CD14-positive monocyte (primary cell): Measurements from ENCODE around the gene NACA2. TPM values are rescaled to one million over a fixed set of nuclear protein-coding genes. Genes with fewer than 3 reads are reported as not detected.

Source experiments
- DNase-seq, 3 donors: peaks; one replicate each; pipeline ENCODE4 v3.0.0-alpha.2; 2011 to 2022
- H2AFZ ChIP-seq: 2 replicates; pipeline ENCODE4 v1.6.0; 2012; ENCODE audit warnings: mild to moderate bottlenecking, low read depth, low read length, inconsistent platforms; ENCODE audit not compliant: insufficient read depth, poor library complexity, severe bottlenecking
- H3K27ac ChIP-seq, 2 donors: 1 replicate in 1 of 2; 2 replicates in 1 of 2; pipeline ENCODE4 v1.5.1; 2012 to 2013; ENCODE audit warnings: low read length in 2 of 2, control low read depth in 1 of 2, inconsistent platforms in 1 of 2, low read depth in 1 of 2, mild to moderate bottlenecking in 1 of 2
- H3K27me3 ChIP-seq, 2 donors: one replicate each; pipeline versions ENCODE4 v1.6.0 to v1.6.1; 2011 to 2013; ENCODE audit warnings: low read length in 2 of 2; ENCODE audit not compliant: control insufficient read depth in 2 of 2, insufficient read depth in 2 of 2
- H3K36me3 ChIP-seq, 2 donors: replicated peaks in 1 of 2; 1 replicate in 1 of 2; 2 replicates in 1 of 2; pipeline versions ENCODE4 v1.5.1 to v1.6.1; 2012 to 2013; ENCODE audit warnings: low read length in 2 of 2, control low read depth in 1 of 2, inconsistent platforms in 1 of 2, mild to moderate bottlenecking in 1 of 2; ENCODE audit not compliant: insufficient read depth in 2 of 2, control insufficient read depth in 1 of 2
- H3K4me1 ChIP-seq, 2 donors: 1 replicate in 1 of 2; 2 replicates in 1 of 2; pipeline versions ENCODE4 v1.5.1 to v1.6.1; 2012 to 2013; ENCODE audit warnings: low read length in 2 of 2, control low read depth in 1 of 2, inconsistent platforms in 1 of 2, mild to moderate bottlenecking in 1 of 2, moderate library complexity in 1 of 2; ENCODE audit not compliant: insufficient read depth in 2 of 2, control insufficient read depth in 1 of 2
- H3K4me2 ChIP-seq: replicated peaks from 2 replicates; pipeline ENCODE3; 2012; ENCODE audit warnings: low read length, moderate library complexity, mild to moderate bottlenecking; ENCODE audit not compliant: poor library complexity, severe bottlenecking; ENCODE audit errors: extremely low read depth
- H3K4me3 ChIP-seq, 3 experiments: fragments of 200-600 bp in 1 of 3; sonication (generic) in 1 of 3; replicated peaks in 1 of 3; 1 replicate in 2 of 3; 2 replicates in 1 of 3; pipeline ENCODE4 v1.5.1; 2011 to 2013; ENCODE audit warnings: low read length in 3 of 3, mild to moderate bottlenecking in 3 of 3, control low read depth in 2 of 3, low read depth in 2 of 3, inconsistent platforms in 1 of 3, moderate library complexity in 1 of 3
- H3K79me2 ChIP-seq: 2 replicates; pipeline ENCODE4 v1.6.0; 2012; ENCODE audit warnings: mild to moderate bottlenecking, control low read depth, inconsistent platforms, low read length, moderate library complexity; ENCODE audit not compliant: insufficient read depth
- H3K9ac ChIP-seq: 2 replicates; pipeline ENCODE4 v1.6.0; 2017; ENCODE audit warnings: low read length, mild to moderate bottlenecking; ENCODE audit not compliant: insufficient read depth, poor library complexity, severe bottlenecking
- H3K9me3 ChIP-seq, 2 donors: replicated peaks in 1 of 2; 1 replicate in 1 of 2; 2 replicates in 1 of 2; pipeline versions ENCODE4 v1.5.1 to v1.6.1; 2012 to 2013; ENCODE audit warnings: low read length in 2 of 2, control low read depth in 1 of 2; ENCODE audit not compliant: control insufficient read depth in 1 of 2, insufficient read depth in 1 of 2
- H4K20me1 ChIP-seq: 2 replicates; pipeline ENCODE4 v1.6.0; 2012; ENCODE audit warnings: mild to moderate bottlenecking, low read length, control low read depth, moderate library complexity; ENCODE audit not compliant: insufficient read depth
- H3K27ac Mint-ChIP-seq, 7 donors: one replicate each; pipeline ENCODE4 v1.8.0; 2020; ENCODE audit warnings: mild to moderate bottlenecking in 7 of 7, mixed read lengths in 7 of 7, moderate library complexity in 6 of 7, inconsistent platforms in 2 of 7
- H3K27me3 Mint-ChIP-seq, 3 donors: one replicate each; pipeline ENCODE4 v1.8.0; 2021 to 2022; ENCODE audit warnings: low read depth in 3 of 3, mild to moderate bottlenecking in 3 of 3, mixed read lengths in 3 of 3, moderate library complexity in 3 of 3, inconsistent platforms in 1 of 3
- H3K36me3 Mint-ChIP-seq, 2 donors: one replicate each; pipeline ENCODE4 v1.8.0; 2020; ENCODE audit warnings: mixed read lengths in 2 of 2, inconsistent platforms in 1 of 2, mild to moderate bottlenecking in 1 of 2
- H3K4me1 Mint-ChIP-seq: one replicate; pipeline ENCODE4 v1.8.0; 2020; ENCODE audit warnings: mild to moderate bottlenecking, mixed read lengths
- H3K4me3 Mint-ChIP-seq, 2 donors: one replicate each; pipeline ENCODE4 v1.8.0; 2020; ENCODE audit warnings: mild to moderate bottlenecking in 2 of 2, mixed read lengths in 2 of 2, moderate library complexity in 1 of 2
- H3K9me3 Mint-ChIP-seq, 7 donors: one replicate each; pipeline ENCODE4 v1.8.0; 2020 to 2022; ENCODE audit warnings: mixed read lengths in 7 of 7, mild to moderate bottlenecking in 6 of 7, moderate library complexity in 6 of 7, inconsistent platforms in 2 of 7
- WGBS: methylation state at CpG from one replicate; pipeline ENCODE4 v1.1.5; 2013; ENCODE audit warnings: missing lambda C conversion rate; ENCODE audit not compliant: insufficient coverage; 5-methylcytosine and 5-hydroxymethylcytosine counted together
- intact Hi-C, 2 donors: fragments of 100-400 bp; cut with micrococcal nuclease; formaldehyde crosslinking; loops; one replicate each; pipeline versions ENCODE4 v1.15.0 to v1.15.1; 2023
- polyA plus RNA-seq, 3 donors: library from polyadenylated mRNA; depleted of rRNA in 1 of 3; unstranded in 2 of 3; stranded (reverse) in 1 of 3; fragments of 300-500 nt in 2 of 3; fragments of >200 nt in 1 of 3; fragmentation: Illumina TruSeq in 2 of 3; gene quantifications; 1 replicate in 2 of 3; 2 replicates in 1 of 3; pipeline ENCODE4 v1.2.3, GENCODE V29; 2012 to 2021
- TF ChIP-seq, protein P1 (sequence below): fragments of 200-600 bp; IDR thresholded peaks from one replicate; pipeline ENCODE4 v1.8.0; 2022; ENCODE audit warnings: antibody characterized with exemption, mild to moderate bottlenecking

NACA2 gene
- polyA plus RNA-seq, 3 donors, result not detected

DNA sequence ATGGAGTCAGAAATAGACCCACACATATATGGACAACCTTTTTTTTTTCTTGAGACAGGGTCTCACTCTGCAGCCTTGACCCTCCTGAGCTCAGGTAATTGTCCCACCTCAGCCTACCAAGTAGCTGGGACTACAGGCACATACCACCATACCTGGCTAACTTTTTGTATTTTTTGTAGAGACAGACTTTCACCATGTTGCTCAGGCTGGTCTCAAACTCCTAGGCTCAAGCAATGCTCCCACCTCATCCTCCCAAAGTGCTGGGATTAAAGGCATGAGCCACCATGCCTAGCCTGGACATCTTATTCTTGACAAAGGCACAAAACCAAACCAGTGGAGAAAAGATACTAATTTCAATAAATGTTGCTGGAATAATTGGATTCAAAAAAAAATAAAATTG lies 14.7 kb upstream of the NACA2 start:
- H3K9ac ChIP-seq, result no peak overlapping the region
- Mint-ChIP-seq H3K27me3 (peaks cover 0 to 6% (median 3%) of the 10 kb centered on the region in 3 donors), H3K9me3 (peaks cover 0 to 4% (median 1%) of the 10 kb centered on the region in 7 donors), H3K27ac (no peak overlapping the region), H3K4me1 (no peaks in the 10 kb centered on the region), H3K4me3 (peak overlapping the region in 1 of 2 donors; percentile 32), H3K36me3 (no peaks in the 10 kb centered on the region)
- H3K9me3 ChIP-seq, result no peaks in the 10 kb centered on the region
- H3K4me2 ChIP-seq, result no peak overlapping the region
- no peaks in the 10 kb centered on the region for H3K4me1 ChIP-seq
- no peak overlapping the region for H3K4me3 ChIP-seq
- intact Hi-C loops, result no loop called here
- H3K27me3 ChIP-seq, result peaks cover 0 to under 1% of the 10 kb centered on the region in 2 donors
- H3K79me2 ChIP-seq, result no peaks in the 10 kb centered on the region
- H3K27ac ChIP-seq, result no peak overlapping the region
- H3K36me3 ChIP-seq, result no peaks in the 10 kb centered on the region
- no peak overlapping the region for H2AFZ ChIP-seq
- no peaks in the 10 kb centered on the region for H4K20me1 ChIP-seq
- TF ChIP-seq, protein P1, sequence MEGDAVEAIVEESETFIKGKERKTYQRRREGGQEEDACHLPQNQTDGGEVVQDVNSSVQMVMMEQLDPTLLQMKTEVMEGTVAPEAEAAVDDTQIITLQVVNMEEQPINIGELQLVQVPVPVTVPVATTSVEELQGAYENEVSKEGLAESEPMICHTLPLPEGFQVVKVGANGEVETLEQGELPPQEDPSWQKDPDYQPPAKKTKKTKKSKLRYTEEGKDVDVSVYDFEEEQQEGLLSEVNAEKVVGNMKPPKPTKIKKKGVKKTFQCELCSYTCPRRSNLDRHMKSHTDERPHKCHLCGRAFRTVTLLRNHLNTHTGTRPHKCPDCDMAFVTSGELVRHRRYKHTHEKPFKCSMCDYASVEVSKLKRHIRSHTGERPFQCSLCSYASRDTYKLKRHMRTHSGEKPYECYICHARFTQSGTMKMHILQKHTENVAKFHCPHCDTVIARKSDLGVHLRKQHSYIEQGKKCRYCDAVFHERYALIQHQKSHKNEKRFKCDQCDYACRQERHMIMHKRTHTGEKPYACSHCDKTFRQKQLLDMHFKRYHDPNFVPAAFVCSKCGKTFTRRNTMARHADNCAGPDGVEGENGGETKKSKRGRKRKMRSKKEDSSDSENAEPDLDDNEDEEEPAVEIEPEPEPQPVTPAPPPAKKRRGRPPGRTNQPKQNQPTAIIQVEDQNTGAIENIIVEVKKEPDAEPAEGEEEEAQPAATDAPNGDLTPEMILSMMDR, result no peak
- no peak for DNase-seq

DNA sequence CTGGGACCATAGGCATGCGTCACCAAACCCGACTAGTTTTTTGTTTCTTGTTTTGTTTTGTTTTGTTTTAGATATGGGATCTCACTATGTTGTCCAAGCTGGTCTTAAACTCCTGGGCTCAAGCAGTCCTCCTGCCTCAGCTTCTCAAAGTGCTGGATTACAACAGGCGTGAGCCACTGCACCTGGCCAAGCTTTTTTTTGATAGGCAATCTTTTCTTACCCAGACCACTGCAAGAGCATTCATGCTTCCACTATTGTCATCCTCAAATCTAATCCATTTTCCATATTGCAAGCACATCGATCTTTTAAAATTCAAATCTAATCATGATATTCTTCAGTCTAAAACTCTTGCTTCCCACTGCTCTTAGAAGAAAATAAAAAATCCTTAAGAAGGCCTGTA lies 10.3 kb upstream of the NACA2 start:
- WGBS, result 88% methylated on average over 1 of the region's 4 CpGs
- Histone ChIP-seq H3K27me3 (peaks cover 2 to 12% of the 10 kb centered on the region in 2 donors), H3K4me2 (no peak overlapping the region), H3K4me1 (no peaks in the 10 kb centered on the region), H3K79me2 (no peaks in the 10 kb centered on the region), H3K9ac (no peak overlapping the region), H4K20me1 (no peaks in the 10 kb centered on the region), H3K9me3 (no peaks in the 10 kb centered on the region), H3K36me3 (no peaks in the 10 kb centered on the region), H3K4me3 (no peak overlapping the region), H3K27ac (no peak overlapping the region), H2AFZ (no peak overlapping the region)
- no peak overlapping the region for H3K27ac Mint-ChIP-seq
- no peaks in the 10 kb centered on the region for H3K36me3 Mint-ChIP-seq
- H3K9me3 Mint-ChIP-seq, result peaks cover 0 to 4% (median 1%) of the 10 kb centered on the region in 7 donors
- H3K27me3 Mint-ChIP-seq, result peaks cover 2 to 11% (median 4%) of the 10 kb centered on the region in 3 donors
- intact Hi-C loops, result no loop called here
- H3K4me1 Mint-ChIP-seq, result no peaks in the 10 kb centered on the region
- TF ChIP-seq, protein P1, result no peak
- H3K4me3 Mint-ChIP-seq, result no peak overlapping the region
- DNase-seq, result no peak
